Inflammatory macrophage treated with lipopolysaccharide for 4 hours (primary cell): ENCODE results near the gene LAMC2.
A peak's percentile ranks its signal among the peaks of the same experiment; 100 is the strongest.
"Not testable (repeated sequence)": the region's sequence is repeated elsewhere in the genome, so short reads cannot be mapped to it uniquely, and the experiment has no call there.

Source experiments
- DNase-seq: peaks from one replicate; pipeline ENCODE4 v3.0.0-alpha.2; 2020

The LAMC2 gene

DNA sequence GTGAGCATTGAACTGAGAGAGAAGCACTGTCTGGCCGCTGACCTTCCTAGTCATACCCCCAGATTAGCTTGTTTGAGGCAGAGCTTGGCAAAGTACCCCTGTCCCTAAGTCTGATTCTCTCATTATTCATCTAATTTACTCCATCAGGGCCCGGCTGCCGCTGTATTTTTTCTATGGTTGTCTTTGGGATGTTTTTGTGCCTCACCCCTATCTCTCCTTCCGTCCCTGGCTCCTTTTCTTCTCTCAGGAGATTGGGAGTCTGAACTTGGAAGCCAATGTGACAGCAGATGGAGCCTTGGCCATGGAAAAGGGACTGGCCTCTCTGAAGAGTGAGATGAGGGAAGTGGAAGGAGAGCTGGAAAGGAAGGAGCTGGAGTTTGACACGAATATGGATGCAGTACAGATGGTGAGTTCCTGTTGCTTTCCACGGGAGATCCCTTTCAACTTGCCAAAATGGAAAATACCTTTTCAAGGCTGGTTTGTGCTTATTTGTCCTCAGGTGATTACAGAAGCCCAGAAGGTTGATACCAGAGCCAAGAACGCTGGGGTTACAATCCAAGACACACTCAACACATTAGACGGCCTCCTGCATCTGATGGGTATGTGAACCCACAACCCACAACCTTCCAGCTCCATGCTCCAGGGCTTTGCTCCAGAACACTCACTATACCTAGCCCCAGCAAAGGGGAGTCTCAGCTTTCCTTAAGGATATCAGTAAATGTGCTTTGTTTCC, 53.9 kb downstream of the LAMC2 start:
- DNase-seq = no peak

- DNase-seq = no peak
Observed at GRCh38 chr1:183240526-183240825, 54.4 kb downstream of the LAMC2 start.

GRCh38 chr1:183240853-183241252, 54.8 kb downstream of the LAMC2 start:
- DNase-seq = not testable (repeated sequence)

- DNase-seq = no peak
Observed at GRCh38 chr1:183241471-183241870, 55.4 kb downstream of the LAMC2 start.

- no peak for DNase-seq
Observed at GRCh38 chr1:183242556-183242955, 56.5 kb downstream of the LAMC2 start.

DNA sequence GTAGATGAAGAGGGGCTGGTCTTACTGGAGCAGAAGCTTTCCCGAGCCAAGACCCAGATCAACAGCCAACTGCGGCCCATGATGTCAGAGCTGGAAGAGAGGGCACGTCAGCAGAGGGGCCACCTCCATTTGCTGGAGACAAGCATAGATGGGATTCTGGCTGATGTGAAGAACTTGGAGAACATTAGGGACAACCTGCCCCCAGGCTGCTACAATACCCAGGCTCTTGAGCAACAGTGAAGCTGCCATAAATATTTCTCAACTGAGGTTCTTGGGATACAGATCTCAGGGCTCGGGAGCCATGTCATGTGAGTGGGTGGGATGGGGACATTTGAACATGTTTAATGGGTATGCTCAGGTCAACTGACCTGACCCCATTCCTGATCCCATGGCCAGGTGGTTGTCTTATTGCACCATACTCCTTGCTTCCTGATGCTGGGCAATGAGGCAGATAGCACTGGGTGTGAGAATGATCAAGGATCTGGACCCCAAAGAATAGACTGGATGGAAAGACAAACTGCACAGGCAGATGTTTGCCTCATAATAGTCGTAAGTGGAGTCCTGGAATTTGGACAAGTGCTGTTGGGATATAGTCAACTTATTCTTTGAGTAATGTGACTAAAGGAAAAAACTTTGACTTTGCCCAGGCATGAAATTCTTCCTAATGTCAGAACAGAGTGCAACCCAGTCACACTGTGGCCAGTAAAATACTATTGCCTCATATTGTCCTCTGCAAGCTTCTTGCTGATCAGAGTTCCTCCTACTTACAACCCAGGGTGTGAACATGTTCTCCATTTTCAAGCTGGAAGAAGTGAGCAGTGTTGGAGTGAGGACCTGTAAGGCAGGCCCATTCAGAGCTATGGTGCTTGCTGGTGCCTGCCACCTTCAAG, 57.3 kb downstream of the LAMC2 start:
- peak; percentile 78 for DNase-seq

DNA sequence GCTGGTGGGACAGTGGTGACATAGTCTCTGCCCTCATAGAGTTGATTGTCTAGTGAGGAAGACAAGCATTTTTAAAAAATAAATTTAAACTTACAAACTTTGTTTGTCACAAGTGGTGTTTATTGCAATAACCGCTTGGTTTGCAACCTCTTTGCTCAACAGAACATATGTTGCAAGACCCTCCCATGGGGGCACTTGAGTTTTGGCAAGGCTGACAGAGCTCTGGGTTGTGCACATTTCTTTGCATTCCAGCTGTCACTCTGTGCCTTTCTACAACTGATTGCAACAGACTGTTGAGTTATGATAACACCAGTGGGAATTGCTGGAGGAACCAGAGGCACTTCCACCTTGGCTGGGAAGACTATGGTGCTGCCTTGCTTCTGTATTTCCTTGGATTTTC, 58.4 kb downstream of the LAMC2 start:
- peak; percentile 52 for DNase-seq

- DNase-seq = no peak
Observed at GRCh38 chr1:183245357-183245756, 59.3 kb downstream of the LAMC2 start.

- peak; percentile 26 for DNase-seq
Observed at GRCh38 chr1:183246436-183246835, 60.4 kb downstream of the LAMC2 start.

GRCh38 chr1:183247066-183247465, 61.0 kb downstream of the LAMC2 start:
- DNase-seq = peak; percentile 5

DNA sequence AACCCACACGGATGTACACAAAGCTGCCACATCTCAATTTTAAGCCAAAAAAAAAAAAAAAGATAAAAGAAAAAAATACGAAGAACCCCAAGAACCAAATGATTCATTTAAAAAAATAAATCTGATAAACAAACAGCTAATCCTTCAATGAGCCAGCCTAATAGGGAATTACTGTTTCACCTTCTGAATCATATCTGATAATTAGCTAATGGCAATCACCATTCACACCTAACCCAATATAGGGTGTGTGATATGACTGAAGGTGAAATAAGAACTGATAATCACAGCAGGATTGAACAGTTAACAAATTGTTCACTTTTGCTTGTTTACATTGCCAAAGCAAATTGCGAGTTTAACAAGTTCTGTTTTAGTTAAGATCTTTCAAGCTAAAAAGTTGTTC, 61.4 kb downstream of the LAMC2 start:
- DNase-seq = no peak

DNA sequence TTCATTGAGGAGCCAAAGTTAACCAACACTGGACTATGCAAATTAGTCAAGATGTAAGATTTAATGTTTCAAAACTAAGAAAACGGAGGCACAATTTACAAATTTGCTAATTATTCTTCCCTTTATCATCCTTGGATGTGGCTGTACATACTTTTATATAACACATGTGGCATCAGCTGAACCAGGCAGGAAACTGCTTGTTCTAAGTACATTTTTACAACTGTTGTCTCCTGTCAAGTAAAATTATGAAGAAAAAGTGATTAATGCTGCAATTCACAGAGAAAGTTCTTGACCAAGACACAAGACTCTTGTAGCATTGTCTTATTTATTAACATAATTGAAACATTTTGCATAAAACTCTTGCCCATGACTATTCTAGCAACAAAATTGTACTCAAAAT, 61.9 kb downstream of the LAMC2 start:
- no peak for DNase-seq

DNA sequence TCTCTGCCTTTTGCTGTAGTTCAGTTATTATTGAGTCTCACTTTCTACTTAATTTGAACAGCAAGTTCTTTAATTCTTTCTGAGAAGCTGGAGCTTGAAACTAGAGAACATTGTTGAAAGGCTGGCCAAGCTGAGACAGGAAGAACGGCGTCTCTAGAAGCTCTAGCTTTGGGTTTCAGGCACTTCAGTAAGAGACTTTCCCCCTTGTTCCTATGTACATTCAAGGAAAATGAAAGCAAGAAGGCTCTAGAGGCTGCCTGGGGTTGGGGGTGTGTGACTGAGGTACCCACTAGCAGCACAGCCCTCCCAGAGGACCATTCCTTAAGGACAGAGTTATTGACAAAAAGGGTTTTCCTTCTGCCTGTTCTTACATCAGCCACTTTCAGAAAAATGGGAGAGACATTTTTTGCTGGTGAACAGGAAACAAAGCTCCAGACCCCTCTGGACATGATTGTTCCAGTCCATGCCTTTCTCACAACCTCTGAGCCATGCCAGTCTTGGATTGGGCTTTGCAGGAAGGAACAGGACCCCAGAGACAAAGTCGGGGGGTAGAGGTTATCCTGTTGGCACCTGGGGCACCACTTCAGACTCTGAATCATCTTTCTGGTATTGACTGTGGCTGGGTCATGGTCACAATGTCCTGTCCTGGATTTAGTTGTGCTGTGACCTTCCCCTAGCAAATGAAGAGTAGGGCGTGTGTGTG, 63.1 kb downstream of the LAMC2 start:
- DNase-seq = no peak

DNA sequence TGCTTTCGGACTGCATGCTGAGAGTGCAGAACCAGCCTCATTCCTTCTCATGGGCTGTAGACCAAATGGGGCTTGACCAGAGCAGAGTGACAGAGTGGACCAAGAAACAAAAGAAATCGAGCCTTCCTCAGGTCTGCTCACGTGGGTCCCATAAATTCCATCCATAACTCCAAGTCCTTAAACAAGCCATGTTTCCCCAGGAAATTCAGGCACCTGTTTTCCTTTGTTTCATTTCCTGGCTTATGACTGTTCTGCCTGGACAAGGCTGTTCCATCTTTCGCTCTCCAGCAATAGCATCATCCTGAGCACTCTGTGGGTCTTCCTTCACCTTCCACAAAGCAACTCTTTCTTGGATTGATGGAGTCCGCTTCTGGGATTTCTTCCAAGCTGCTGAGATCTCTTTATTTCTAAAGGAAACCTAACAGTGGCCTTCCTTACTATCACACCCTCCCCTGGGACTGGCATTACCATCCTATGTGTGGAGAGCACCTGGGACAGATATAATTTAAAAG, 63.9 kb downstream of the LAMC2 start:
- DNase-seq = no peak

GRCh38 chr1:183251101-183251958, 65.3 kb downstream of the LAMC2 start:
- no peak for DNase-seq

- no peak for DNase-seq
Observed at GRCh38 chr1:183251959-183252450, 65.9 kb downstream of the LAMC2 start.

GRCh38 chr1:183255073-183255472, 69.0 kb downstream of the LAMC2 start:
- DNase-seq = no peak

DNA sequence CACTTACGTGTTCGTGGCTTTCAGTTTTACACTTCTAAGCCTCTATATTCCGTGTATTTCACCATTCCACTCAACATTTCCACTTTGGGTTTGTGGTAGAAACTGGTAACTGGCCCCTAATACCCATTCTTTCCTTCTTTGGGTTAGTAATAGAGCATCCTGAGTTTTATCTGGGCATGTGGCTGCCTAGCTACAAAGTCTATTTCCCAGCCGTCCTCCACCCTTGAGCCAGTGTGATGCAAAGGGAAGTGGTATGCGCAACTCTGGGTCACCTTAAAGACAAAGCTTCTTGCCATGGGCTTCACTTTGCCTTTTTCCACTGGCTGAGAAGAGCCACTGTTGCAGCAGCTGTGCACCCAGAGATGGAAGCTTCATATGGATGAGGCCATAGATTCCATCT, 73.9 kb downstream of the LAMC2 start:
- DNase-seq = no peak

- no peak for DNase-seq
Observed at GRCh38 chr1:183262628-183263200, 76.7 kb downstream of the LAMC2 start.

DNA sequence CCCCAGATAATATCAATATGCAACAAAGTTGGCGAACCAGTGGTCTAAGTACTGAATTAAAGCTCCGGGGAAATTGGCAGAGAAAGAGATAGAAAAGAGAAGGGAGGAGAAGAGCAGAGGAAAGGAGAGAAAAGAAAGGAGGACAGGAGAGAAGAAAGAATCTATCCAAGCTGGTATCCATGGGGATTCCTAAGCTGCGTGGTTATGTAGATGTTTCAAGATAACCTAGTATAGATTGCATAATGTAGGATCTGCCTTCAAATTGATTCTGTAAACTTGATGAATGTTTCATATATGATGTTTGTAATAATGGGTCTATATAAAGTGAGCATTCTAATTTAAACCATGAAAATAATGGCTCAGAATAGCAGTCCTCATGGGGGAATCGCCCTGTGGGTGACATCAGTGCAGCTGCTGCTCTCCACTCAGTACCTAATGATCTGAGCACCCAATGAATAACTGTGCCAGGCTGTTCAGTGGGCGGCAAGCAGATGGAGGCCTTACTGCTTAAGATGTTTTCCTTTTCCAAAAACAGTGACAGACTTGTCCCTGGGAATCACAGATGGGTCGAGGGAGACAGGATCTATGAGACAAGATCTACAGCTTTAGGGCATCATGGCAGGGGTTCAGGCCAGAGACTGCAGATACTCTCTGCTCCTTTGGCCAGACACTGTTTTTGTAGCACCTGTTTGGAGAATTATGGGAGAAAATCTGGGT, 78.0 kb downstream of the LAMC2 start:
- no peak for DNase-seq
